PFSK-1 (cell line): ENCODE measurements around the gene TBC1D22B.

Experiments
- FOXP2 ChIP-seq: optimal IDR thresholded peaks from 2 replicates; pipeline ENCODE3; 2011; ENCODE audit warnings: borderline replicate concordance, control low read depth, inconsistent platforms; ENCODE audit not compliant: insufficient read depth; ENCODE audit errors: extremely low read length, extremely low read depth
- POLR2AphosphoS5 ChIP-seq: IDR thresholded peaks from 2 replicates; pipeline ENCODE4 v1.6.1; 2012; ENCODE audit warnings: low read depth, mild to moderate bottlenecking, control low read depth, low read length, moderate library complexity
- REST ChIP-seq, 2 experiments: IDR thresholded peaks; 2 replicates each; pipeline versions ENCODE4 v1.6.1 to v1.8.0; 2011 to 2012; ENCODE audit warnings: low read depth in 2 of 2, low read length in 2 of 2, control low read depth in 1 of 2, inconsistent platforms in 1 of 2, mild to moderate bottlenecking in 1 of 2, moderate library complexity in 1 of 2; ENCODE audit not compliant: insufficient read depth in 1 of 2
- SIN3A ChIP-seq: IDR thresholded peaks from 2 replicates; pipeline ENCODE4 v1.6.1; 2012; ENCODE audit warnings: mild to moderate bottlenecking, low read length, moderate library complexity, borderline replicate concordance; ENCODE audit not compliant: insufficient read depth
- TAF1 ChIP-seq: IDR thresholded peaks from 2 replicates; pipeline ENCODE4 v1.6.1; 2012; ENCODE audit warnings: low read length, control low read depth, borderline replicate concordance; ENCODE audit not compliant: insufficient read depth

DNA sequence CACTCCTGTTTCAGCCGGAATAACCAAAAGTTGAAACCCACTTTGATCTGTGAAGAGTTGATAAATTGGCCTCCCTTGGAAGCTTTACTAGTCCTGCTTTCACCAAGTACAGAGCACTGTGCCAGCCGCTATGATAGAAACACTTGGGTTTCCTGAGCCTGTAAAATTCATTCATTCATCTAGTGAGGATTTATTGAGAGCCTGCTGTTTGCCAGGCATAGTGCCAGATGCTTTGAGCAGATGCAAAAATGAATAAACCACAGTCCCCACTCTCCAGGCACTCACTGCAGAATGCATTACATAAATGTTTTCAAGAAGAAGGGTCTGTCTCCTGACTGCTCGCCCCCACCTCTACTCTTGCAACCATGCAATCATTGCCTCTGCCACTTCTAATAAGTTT is 25.7 kb downstream of the TBC1D22B start:
- TF ChIP-seq POLR2AphosphoS5 (no peak), TAF1 (no peak), SIN3A (no peak), REST (IDR thresholded peaks at IDR 0.05; ENCODE audit: insufficient read depth in 1 of 2, low read depth in 2 of 2, low read length in 2 of 2) (no peak), FOXP2 (no peak)
